ENCODE results near the gene ANKRD13A.
"Not testable (repeated sequence)": the region's sequence is repeated elsewhere in the genome, so short reads cannot be mapped to it uniquely, and the experiment has no call there.

The ANKRD13A gene

DNA sequence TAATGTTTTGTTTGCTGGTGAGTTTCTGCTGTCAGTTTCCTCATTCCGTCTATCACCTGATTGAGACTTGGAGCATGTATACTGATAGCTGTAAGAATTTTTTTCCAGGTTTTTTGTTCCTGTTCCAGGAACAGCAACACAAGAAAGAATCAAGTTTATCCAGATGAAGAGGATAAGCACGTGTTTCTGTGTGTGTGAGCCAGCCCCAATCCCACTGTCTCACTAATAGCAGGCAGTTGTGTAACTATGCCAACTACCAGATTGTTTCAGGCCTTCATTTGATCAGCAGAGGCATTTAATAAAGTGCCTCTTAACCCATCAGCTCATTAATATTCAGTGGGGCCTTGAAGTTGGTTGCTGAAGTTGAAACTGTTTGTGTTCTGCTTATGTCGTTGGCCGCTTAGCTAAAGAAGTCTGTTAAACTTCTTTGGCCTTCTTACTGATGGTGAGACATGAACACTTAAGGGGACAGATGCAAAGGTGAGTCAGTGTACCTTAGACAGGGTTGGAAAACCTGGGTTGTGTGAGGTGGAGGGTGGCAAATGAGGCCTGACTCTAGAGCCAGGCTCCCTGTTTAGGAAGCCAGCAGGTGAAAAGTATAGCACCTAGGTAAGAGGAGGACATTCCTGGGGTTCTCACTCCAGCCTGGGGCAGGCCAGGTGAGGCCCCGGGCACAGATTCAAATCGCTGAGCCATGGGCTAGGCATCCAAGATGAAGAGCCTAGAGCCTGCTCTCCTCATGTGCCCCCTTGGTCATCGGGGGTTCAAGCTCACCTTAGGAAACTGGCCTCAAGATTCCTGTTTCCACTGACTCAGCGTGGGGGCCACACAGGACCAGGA lies 3.7 kb downstream of the ANKRD13A start:
- no peak overlapping the region for H3K4me3 ChIP-seq (replicated peaks; ENCODE audit: low read depth, low read length)
- DNase-seq (ENCODE audit: extremely low read depth, low read depth): peak; percentile 20
- TF ChIP-seq, protein P1, sequence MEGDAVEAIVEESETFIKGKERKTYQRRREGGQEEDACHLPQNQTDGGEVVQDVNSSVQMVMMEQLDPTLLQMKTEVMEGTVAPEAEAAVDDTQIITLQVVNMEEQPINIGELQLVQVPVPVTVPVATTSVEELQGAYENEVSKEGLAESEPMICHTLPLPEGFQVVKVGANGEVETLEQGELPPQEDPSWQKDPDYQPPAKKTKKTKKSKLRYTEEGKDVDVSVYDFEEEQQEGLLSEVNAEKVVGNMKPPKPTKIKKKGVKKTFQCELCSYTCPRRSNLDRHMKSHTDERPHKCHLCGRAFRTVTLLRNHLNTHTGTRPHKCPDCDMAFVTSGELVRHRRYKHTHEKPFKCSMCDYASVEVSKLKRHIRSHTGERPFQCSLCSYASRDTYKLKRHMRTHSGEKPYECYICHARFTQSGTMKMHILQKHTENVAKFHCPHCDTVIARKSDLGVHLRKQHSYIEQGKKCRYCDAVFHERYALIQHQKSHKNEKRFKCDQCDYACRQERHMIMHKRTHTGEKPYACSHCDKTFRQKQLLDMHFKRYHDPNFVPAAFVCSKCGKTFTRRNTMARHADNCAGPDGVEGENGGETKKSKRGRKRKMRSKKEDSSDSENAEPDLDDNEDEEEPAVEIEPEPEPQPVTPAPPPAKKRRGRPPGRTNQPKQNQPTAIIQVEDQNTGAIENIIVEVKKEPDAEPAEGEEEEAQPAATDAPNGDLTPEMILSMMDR (IDR thresholded peaks at IDR 0.05; ENCODE audit: low read depth, low read length, missing control alignments): no peak

DNA sequence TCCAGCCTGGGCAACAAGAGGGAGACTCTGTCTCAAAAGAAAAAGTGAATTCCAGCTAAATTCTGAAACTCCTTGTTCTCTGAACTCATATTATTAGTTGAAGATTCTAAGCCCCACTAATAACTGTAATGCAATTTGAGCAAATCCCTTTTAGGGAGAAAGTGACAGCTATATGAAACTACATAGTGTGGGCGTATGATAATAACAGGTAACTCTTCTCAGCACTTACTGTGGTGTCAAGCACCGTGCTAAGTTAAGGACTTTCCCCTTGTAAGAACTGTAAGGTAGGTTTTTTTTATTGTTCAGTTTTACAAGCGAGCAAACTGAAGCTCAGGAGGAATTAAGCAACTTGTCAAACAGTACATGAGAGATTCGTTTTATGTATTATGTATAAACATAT lies 5.4 kb downstream of the ANKRD13A start:
- H3K4me3 ChIP-seq (replicated peaks; ENCODE audit: low read depth, low read length): no peak overlapping the region
- TF ChIP-seq, protein P1 (IDR thresholded peaks at IDR 0.05; ENCODE audit: low read depth, low read length, missing control alignments): no peak
- no peak for DNase-seq (ENCODE audit: extremely low read depth, low read depth)

DNA sequence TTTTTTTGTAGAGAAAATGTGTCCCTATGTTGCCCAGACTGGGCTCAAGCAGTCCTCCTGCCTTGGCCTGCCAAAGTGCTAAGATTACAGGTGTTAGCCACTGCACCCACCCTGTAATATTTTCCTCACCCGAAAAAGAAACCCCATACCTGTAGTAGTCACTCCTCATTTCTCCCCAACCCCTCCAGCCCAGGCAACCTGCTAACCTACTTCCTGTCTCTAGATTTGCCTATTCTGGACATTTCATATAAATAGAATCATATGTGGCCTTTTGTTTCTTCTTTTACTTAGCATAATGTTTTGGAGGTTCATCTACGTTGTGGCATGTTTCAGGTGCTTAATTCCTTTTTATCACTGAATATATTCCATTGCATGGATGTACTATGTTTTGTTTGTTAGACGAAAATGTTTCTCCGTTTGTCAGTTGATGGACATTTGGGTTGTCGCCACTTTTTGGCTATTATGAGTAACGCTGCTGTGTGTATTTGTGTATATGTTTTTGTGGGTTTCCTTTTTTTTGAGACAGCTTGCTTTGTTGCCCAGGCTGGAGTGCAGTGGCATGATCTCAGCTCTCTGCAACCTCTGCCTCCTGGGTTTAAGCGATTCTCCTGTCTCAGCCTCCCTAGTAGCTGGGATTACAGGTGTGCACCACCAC lies 6.2 kb downstream of the ANKRD13A start:
- H3K4me3 ChIP-seq (replicated peaks; ENCODE audit: low read depth, low read length): no peak overlapping the region
- no peak for DNase-seq (ENCODE audit: extremely low read depth, low read depth)
- TF ChIP-seq, protein P1 (IDR thresholded peaks at IDR 0.05; ENCODE audit: low read depth, low read length, missing control alignments): no peak

DNA sequence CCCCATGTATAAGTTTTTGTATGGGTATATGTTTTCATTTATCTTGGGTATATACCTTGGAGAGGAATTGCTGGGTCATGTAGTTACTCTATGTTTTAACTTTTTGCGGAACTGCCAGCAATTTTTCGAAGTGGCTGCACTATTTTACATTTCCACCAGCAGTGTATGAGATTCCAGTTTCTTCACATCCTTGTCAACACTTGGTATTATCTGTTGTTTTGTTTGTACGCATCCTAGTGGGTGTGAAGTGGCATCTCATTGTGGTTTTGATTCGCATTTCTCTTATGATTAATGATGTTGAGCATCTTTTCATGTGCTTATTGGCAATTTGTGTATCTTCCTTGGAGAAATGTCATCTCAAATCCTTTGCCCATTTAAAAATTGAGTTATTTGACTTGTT lies 6.9 kb downstream of the ANKRD13A start:
- no peak overlapping the region for H3K4me3 ChIP-seq (replicated peaks; ENCODE audit: low read depth, low read length)
- no peak for DNase-seq (ENCODE audit: extremely low read depth, low read depth)
- TF ChIP-seq, protein P1 (IDR thresholded peaks at IDR 0.05; ENCODE audit: low read depth, low read length, missing control alignments): no peak

DNA sequence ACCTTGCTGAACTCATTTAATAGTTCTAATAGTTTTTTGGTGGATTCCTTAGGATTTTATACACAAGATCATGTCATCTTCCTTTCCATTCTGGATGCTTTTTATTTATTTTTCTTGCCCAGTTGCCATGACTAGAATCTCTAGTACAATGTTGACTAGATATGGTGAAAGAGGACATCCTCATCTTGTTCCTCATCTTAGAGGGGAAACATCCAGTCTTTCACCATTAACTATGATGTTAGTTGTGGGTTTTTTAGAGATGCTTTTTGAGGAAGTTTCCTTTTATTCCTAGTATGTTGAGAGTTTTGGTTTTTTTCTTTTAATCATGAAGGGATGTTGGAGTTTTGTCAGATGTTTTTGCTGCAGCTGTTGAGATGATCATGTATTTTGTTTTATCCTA lies 8.7 kb downstream of the ANKRD13A start:
- DNase-seq (ENCODE audit: extremely low read depth, low read depth): no peak
- TF ChIP-seq, protein P1 (IDR thresholded peaks at IDR 0.05; ENCODE audit: low read depth, low read length, missing control alignments): no peak
- H3K4me3 ChIP-seq (replicated peaks; ENCODE audit: low read depth, low read length): no peak overlapping the region

DNA sequence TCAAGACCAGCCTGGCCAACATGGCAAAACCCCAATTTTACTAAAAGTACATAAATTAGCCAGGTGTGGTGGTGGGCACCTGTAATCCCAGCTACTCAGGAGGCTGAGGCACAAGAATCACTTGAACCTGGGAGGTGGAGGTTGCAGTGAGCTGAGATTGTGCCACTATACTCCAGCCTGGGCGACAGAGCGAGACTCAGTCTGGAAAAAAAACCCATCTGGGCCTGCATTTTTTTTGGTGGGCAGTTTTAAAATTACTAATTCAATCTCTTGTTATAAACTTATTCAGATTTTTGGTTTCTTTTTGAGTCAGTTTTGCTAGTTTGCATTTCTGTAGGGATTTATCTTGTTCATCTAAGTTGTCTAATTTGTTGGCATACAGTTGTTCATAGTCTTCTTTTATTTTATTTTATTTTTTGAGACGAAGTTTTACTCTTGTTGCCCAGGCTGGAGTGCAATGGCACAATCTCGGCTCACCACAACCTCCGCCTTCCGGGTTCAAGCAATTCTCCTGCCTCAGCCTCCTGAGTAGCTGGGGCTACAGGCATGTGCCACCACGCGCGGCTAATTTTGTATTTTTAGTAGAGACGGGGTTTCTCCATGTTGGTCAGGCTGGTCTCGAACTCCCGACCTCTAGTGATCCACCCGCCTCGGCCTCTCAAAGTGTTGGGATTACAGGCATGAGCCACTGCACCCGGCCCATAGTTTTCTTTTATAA lies 9.6 kb downstream of the ANKRD13A start:
- DNase-seq (ENCODE audit: extremely low read depth, low read depth): not testable (repeated sequence)

More for the DNA sequence above, 9.6 kb downstream of the ANKRD13A start:
- not testable (repeated sequence) for H3K4me3 ChIP-seq (replicated peaks; ENCODE audit: low read depth, low read length)
